ENCODE measurements around the gene LPIN2.

GRCh38 chr18:2985628-2986027 lies 27.3 kb downstream of the LPIN2 start:
- TF ChIP-seq CTCF (IDR thresholded peaks at IDR 0.05), result peak; percentile 22 to 61 (median 52)
- no peak for TF ChIP-seq POLR2A (IDR thresholded peaks at IDR 0.05)

All from gastroesophageal sphincter (tissue), 3 donors.